ENCODE data around the gene RRAGD. TPM values are rescaled to one million over a fixed set of nuclear protein-coding genes. Genes with fewer than 3 reads are reported as not detected.
A peak's percentile ranks its signal among the peaks of the same experiment; 100 is the strongest.

The RRAGD gene
- total RNA-seq (22.5 and 28.1 TPM in 2 replicates), polyA plus RNA-seq (9.4 and 11.8 TPM in 2 replicates)

GRCh38 chr6:89412071-89413005 lies at the start of gene RRAGD:
Gene RRAGD (minus strand): TSS chr6:89412273. CDS start chr6:89411993, 280 bp downstream.
- TF ChIP-seq EZH2phosphoT487 (IDR thresholded peaks at IDR 0.05; ENCODE audit: low read depth, severe bottlenecking, unreplicated experiment) (no peak), EZH2 (IDR thresholded peaks at IDR 0.05; ENCODE audit: borderline replicate concordance) (no peak)
- TF ChIP-seq, protein P1, sequence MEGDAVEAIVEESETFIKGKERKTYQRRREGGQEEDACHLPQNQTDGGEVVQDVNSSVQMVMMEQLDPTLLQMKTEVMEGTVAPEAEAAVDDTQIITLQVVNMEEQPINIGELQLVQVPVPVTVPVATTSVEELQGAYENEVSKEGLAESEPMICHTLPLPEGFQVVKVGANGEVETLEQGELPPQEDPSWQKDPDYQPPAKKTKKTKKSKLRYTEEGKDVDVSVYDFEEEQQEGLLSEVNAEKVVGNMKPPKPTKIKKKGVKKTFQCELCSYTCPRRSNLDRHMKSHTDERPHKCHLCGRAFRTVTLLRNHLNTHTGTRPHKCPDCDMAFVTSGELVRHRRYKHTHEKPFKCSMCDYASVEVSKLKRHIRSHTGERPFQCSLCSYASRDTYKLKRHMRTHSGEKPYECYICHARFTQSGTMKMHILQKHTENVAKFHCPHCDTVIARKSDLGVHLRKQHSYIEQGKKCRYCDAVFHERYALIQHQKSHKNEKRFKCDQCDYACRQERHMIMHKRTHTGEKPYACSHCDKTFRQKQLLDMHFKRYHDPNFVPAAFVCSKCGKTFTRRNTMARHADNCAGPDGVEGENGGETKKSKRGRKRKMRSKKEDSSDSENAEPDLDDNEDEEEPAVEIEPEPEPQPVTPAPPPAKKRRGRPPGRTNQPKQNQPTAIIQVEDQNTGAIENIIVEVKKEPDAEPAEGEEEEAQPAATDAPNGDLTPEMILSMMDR (IDR thresholded peaks at IDR 0.05; ENCODE audit: poor library complexity) = no peak
- Histone ChIP-seq H3K9me2 (replicated peaks; ENCODE audit: insufficient read depth) (no peaks in the 10 kb centered on the region), H3K4me3 (peak within 1 kb of the TSS; percentile 93), H3K27ac (peak within 1 kb of the TSS; percentile 86), H3K4me1 (ENCODE audit: insufficient read depth) (peaks cover 15% of the 10 kb centered on the region), H3K27me3 (peaks cover 29% of the 10 kb centered on the region), H3K79me2 (peaks cover 8% of the 10 kb centered on the region), H2AFZ (peak within 1 kb of the TSS; percentile 98), H3K9me3 (ENCODE audit: low read depth) (no peaks in the 10 kb centered on the region), H4K20me1 (ENCODE audit: insufficient read depth, poor library complexity, severe bottlenecking) (no peaks in the 10 kb centered on the region), H3K4me2 (peak within 1 kb of the TSS; percentile 94), H3K36me3 (replicated peaks; ENCODE audit: insufficient read depth, low read depth) (no peaks in the 10 kb centered on the region)
- DNase-seq (ENCODE audit: low spot score) = peak; percentile 87
- WGBS (ENCODE audit: low lambda C conversion rate, missing lambda C conversion rate) = 2% methylated on average over 25 of the region's 85 CpGs

DNA sequence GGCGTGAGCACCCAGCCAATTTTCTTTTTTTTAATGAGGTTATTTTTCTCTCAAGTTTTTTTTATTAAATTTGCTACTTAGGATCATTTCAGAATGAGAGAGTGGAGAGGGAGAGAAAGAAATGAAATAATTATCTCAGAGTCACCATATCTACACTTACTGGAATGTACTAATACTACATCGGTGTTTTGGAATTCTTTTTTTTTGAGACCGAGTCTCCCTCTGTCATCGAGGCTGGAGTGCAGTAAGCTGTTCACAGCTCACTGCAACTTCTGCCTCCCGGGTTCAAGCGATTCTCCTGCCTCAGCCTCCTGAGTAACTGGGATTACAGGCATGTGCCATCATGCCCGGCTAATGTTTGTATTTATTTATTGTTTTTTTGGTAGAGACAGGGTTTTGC lies 48.6 kb upstream of the RRAGD start:
- Histone ChIP-seq H3K4me3 (no peak overlapping the region), H3K36me3 (replicated peaks; ENCODE audit: insufficient read depth, low read depth) (no peaks in the 10 kb centered on the region), H3K27ac (no peak overlapping the region), H3K9me3 (ENCODE audit: low read depth) (no peaks in the 10 kb centered on the region), H3K4me2 (no peak overlapping the region), H4K20me1 (ENCODE audit: insufficient read depth, poor library complexity, severe bottlenecking) (no peaks in the 10 kb centered on the region), H2AFZ (no peak overlapping the region), H3K9me2 (replicated peaks; ENCODE audit: insufficient read depth) (no peaks in the 10 kb centered on the region), H3K4me1 (ENCODE audit: insufficient read depth) (no peaks in the 10 kb centered on the region), H3K79me2 (peaks cover 5% of the 10 kb centered on the region), H3K27me3 (no peaks in the 10 kb centered on the region)
- DNase-seq (ENCODE audit: low spot score) = no peak
- TF ChIP-seq, protein P1 (IDR thresholded peaks at IDR 0.05; ENCODE audit: poor library complexity) = no peak
- no peak for TF ChIP-seq EZH2 (IDR thresholded peaks at IDR 0.05; ENCODE audit: borderline replicate concordance)
- TF ChIP-seq EZH2phosphoT487 (IDR thresholded peaks at IDR 0.05; ENCODE audit: low read depth, severe bottlenecking, unreplicated experiment) = no peak
- WGBS (ENCODE audit: low lambda C conversion rate, missing lambda C conversion rate) = 88% methylated on average over 7 of the region's 7 CpGs

DNA sequence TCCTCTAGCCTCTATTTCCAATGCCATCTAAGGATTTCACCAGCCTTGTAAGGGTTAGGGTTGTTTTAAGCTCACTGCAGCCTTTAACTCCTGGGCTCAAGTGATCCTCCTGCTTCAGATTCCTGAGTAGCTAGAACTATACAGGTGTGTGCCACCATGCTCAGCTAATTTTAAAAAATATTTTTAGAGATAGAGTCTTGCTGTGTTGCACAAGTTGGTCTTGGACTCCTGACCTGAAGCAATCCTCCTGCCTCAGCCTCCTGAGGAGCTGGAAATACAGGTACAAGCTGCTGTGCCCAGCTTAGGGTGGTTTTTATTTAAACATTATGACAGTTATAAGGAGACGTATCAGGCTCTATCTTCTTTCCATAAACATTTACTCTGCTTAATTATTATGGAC lies 47.4 kb upstream of the RRAGD start:
- DNase-seq (ENCODE audit: low spot score) = no peak
- H3K79me2 ChIP-seq = peaks cover 10% of the 10 kb centered on the region
- no peaks in the 10 kb centered on the region for H3K9me3 ChIP-seq (ENCODE audit: low read depth)
- no peaks in the 10 kb centered on the region for H3K4me1 ChIP-seq (ENCODE audit: insufficient read depth)
- H4K20me1 ChIP-seq (ENCODE audit: insufficient read depth, poor library complexity, severe bottlenecking) = no peaks in the 10 kb centered on the region
- H3K36me3 ChIP-seq (replicated peaks; ENCODE audit: insufficient read depth, low read depth) = no peaks in the 10 kb centered on the region
- H3K9me2 ChIP-seq (replicated peaks; ENCODE audit: insufficient read depth) = no peaks in the 10 kb centered on the region
- no peak overlapping the region for H3K4me2 ChIP-seq
- TF ChIP-seq, protein P1 (IDR thresholded peaks at IDR 0.05; ENCODE audit: poor library complexity) = no peak
- TF ChIP-seq EZH2 (IDR thresholded peaks at IDR 0.05; ENCODE audit: borderline replicate concordance) (no peak), EZH2phosphoT487 (IDR thresholded peaks at IDR 0.05; ENCODE audit: low read depth, severe bottlenecking, unreplicated experiment) (no peak)
- no peaks in the 10 kb centered on the region for H3K27me3 ChIP-seq
- WGBS (ENCODE audit: low lambda C conversion rate, missing lambda C conversion rate) = 90% methylated on average over 1 of the region's 1 CpG
- no peak overlapping the region for H3K4me3 ChIP-seq
- H3K27ac ChIP-seq = no peak overlapping the region
- no peak overlapping the region for H2AFZ ChIP-seq

All from hepatocyte (in vitro differentiated cells).